Karpas-422 (cell line): ENCODE measurements around the gene LILRB1. TPM values are rescaled to one million over a fixed set of nuclear protein-coding genes. Genes with fewer than 3 reads are reported as not detected.

Experiments
- DNase-seq: peaks from one replicate; pipeline ENCODE4 v3.0.0-alpha.2; 2015
- H2AFZ ChIP-seq: fragments of 200-600 bp; sonication (generic); 2 replicates; pipeline ENCODE4 v1.6.1; 2014; ENCODE audit warnings: antibody characterized with exemption, low read length, mixed read lengths
- H3K27ac ChIP-seq: fragments of 200-600 bp; sonication (generic); 2 replicates; pipeline ENCODE4 v1.5.1; 2014; ENCODE audit warnings: mild to moderate bottlenecking, low read length, moderate library complexity
- H3K27me3 ChIP-seq: fragments of 200-600 bp; sonication (generic); 2 replicates; pipeline ENCODE4 v1.6.1; 2014; ENCODE audit warnings: low read length, mixed read lengths
- H3K36me3 ChIP-seq: fragments of 200-600 bp; sonication (generic); 2 replicates; pipeline ENCODE4 v1.6.1; 2014; ENCODE audit warnings: low read length, mixed read lengths; ENCODE audit not compliant: insufficient read depth
- H3K4me1 ChIP-seq: fragments of 200-600 bp; sonication (generic); 2 replicates; pipeline ENCODE4 v1.6.1; 2014; ENCODE audit warnings: mild to moderate bottlenecking, low read length, mixed read lengths
- H3K4me2 ChIP-seq: fragments of 200-600 bp; sonication (generic); 2 replicates; pipeline ENCODE4 v1.6.1; 2014; ENCODE audit warnings: low read length, low read depth, mild to moderate bottlenecking; ENCODE audit not compliant: poor library complexity, severe bottlenecking
- H3K4me3 ChIP-seq: fragments of 200-600 bp; sonication (generic); 2 replicates; pipeline ENCODE4 v1.5.1; 2014; ENCODE audit warnings: mild to moderate bottlenecking, antibody characterized with exemption, low read length, mixed read lengths
- H3K79me2 ChIP-seq: fragments of 200-600 bp; sonication (generic); 2 replicates; pipeline ENCODE4 v1.6.1; 2014; ENCODE audit warnings: mild to moderate bottlenecking, low read length, mixed read lengths
- H3K9ac ChIP-seq: fragments of 200-600 bp; sonication (generic); 2 replicates; pipeline ENCODE4 v1.6.0; 2014; ENCODE audit warnings: low read length
- H3K9me2 ChIP-seq: fragments of 200-600 bp; sonication (generic), shearing (Covaris generic); replicated peaks from 2 replicates; pipeline ENCODE4 v1.6.0; 2014; ENCODE audit warnings: mild to moderate bottlenecking, low read length, moderate library complexity; ENCODE audit not compliant: insufficient read depth
- H3K9me3 ChIP-seq: fragments of 300-700, 200-600 bp; sonication (generic); 2 replicates; pipeline ENCODE4 v1.6.1; 2014; ENCODE audit warnings: low read length, mixed read lengths
- H4K20me1 ChIP-seq: fragments of 200-600 bp; sonication (generic); 2 replicates; pipeline ENCODE4 v1.6.1; 2014; ENCODE audit warnings: mild to moderate bottlenecking, antibody characterized with exemption, low read length, low read depth; ENCODE audit not compliant: insufficient read depth
- total RNA-seq: library from RNA; depleted of rRNA; stranded (reverse); fragments of >200 nt; shearing (Covaris generic); gene quantifications from 2 replicates; pipeline ENCODE4 v1.2.3, GENCODE V29; 2014; ENCODE audit warnings: low replicate concordance

LILRB1 gene
- total RNA-seq, 1 experiment from 2014 or later = 5.2 TPM

GRCh38 chr19:54606230-54606629 lies 24.1 kb upstream of the LILRB1 start:
- H3K4me1 ChIP-seq = peaks cover 8% of the 10 kb centered on the region
- H3K27ac ChIP-seq = no peak overlapping the region
- H4K20me1 ChIP-seq = no peaks in the 10 kb centered on the region
- no peak for DNase-seq
- no peaks in the 10 kb centered on the region for H3K79me2 ChIP-seq
- no peak overlapping the region for H3K4me2 ChIP-seq
- H3K27me3 ChIP-seq = peaks cover 3% of the 10 kb centered on the region; the same call in 1 of the 2 replicates
- H3K9me2 ChIP-seq = no peaks in the 10 kb centered on the region
- no peak overlapping the region for H2AFZ ChIP-seq
- H3K9ac ChIP-seq = no peak overlapping the region
- no peak overlapping the region for H3K4me3 ChIP-seq
- H3K9me3 ChIP-seq = peaks cover 7% of the 10 kb centered on the region; the same call in 1 of the 2 replicates
- no peaks in the 10 kb centered on the region for H3K36me3 ChIP-seq

- Histone ChIP-seq H3K9ac (no peak overlapping the region), H3K9me2 (no peaks in the 10 kb centered on the region), H3K4me1 (peaks cover 8% of the 10 kb centered on the region), H3K9me3 (peaks cover 7% of the 10 kb centered on the region; the same call in 1 of the 2 replicates), H3K36me3 (no peaks in the 10 kb centered on the region), H2AFZ (no peak overlapping the region), H3K4me2 (no peak overlapping the region), H3K79me2 (no peaks in the 10 kb centered on the region), H3K4me3 (no peak overlapping the region), H3K27ac (no peak overlapping the region), H3K27me3 (peaks cover 3% of the 10 kb centered on the region; the same call in 1 of the 2 replicates), H4K20me1 (no peaks in the 10 kb centered on the region)
- DNase-seq = no peak
Measured at GRCh38 chr19:54606891-54607784, 23.1 kb upstream of the LILRB1 start.

GRCh38 chr19:54607785-54608150 lies 22.5 kb upstream of the LILRB1 start:
- Histone ChIP-seq H3K79me2 (no peaks in the 10 kb centered on the region), H3K9me2 (no peaks in the 10 kb centered on the region), H3K27ac (no peak overlapping the region), H2AFZ (no peak overlapping the region), H3K4me2 (no peak overlapping the region), H3K27me3 (peaks cover 3% of the 10 kb centered on the region; the same call in 1 of the 2 replicates), H3K9me3 (peaks cover 7% of the 10 kb centered on the region; the same call in 1 of the 2 replicates), H3K36me3 (no peaks in the 10 kb centered on the region), H3K4me1 (peaks cover 8% of the 10 kb centered on the region), H3K9ac (no peak overlapping the region), H4K20me1 (no peaks in the 10 kb centered on the region), H3K4me3 (no peak overlapping the region)
- DNase-seq = no peak

- Histone ChIP-seq H3K79me2 (no peaks in the 10 kb centered on the region), H3K9ac (no peak overlapping the region), H4K20me1 (no peaks in the 10 kb centered on the region), H3K27ac (no peak overlapping the region), H3K4me1 (peaks cover 8% of the 10 kb centered on the region), H3K4me2 (no peak overlapping the region), H3K4me3 (no peak overlapping the region), H3K9me2 (no peaks in the 10 kb centered on the region), H2AFZ (no peak overlapping the region), H3K27me3 (peaks cover 3% of the 10 kb centered on the region; the same call in 1 of the 2 replicates), H3K36me3 (no peaks in the 10 kb centered on the region), H3K9me3 (peaks cover 7% of the 10 kb centered on the region; the same call in 1 of the 2 replicates)
- DNase-seq = no peak
Measured at GRCh38 chr19:54608205-54608604, 22.1 kb upstream of the LILRB1 start.

GRCh38 chr19:54608792-54609191 lies 21.5 kb upstream of the LILRB1 start:
- Histone ChIP-seq H3K9ac (no peak overlapping the region), H3K79me2 (no peaks in the 10 kb centered on the region), H3K9me2 (no peaks in the 10 kb centered on the region), H2AFZ (no peak overlapping the region), H3K4me2 (no peak overlapping the region), H3K27ac (no peak overlapping the region), H3K9me3 (peaks cover 7% of the 10 kb centered on the region; the same call in 1 of the 2 replicates), H4K20me1 (no peaks in the 10 kb centered on the region), H3K4me1 (peaks cover 8% of the 10 kb centered on the region), H3K4me3 (no peak overlapping the region), H3K27me3 (peaks cover 3% of the 10 kb centered on the region; the same call in 1 of the 2 replicates), H3K36me3 (no peaks in the 10 kb centered on the region)
- no peak for DNase-seq

- Histone ChIP-seq H3K27me3 (peaks cover 3% of the 10 kb centered on the region; the same call in 1 of the 2 replicates), H3K9me2 (no peaks in the 10 kb centered on the region), H3K9me3 (peaks cover 7% of the 10 kb centered on the region; the same call in 1 of the 2 replicates), H3K27ac (no peak overlapping the region), H3K4me3 (no peak overlapping the region), H4K20me1 (no peaks in the 10 kb centered on the region), H3K36me3 (no peaks in the 10 kb centered on the region), H3K4me2 (no peak overlapping the region), H3K9ac (no peak overlapping the region), H3K4me1 (peaks cover 8% of the 10 kb centered on the region), H2AFZ (no peak overlapping the region), H3K79me2 (no peaks in the 10 kb centered on the region)
- no peak for DNase-seq
Measured at GRCh38 chr19:54609356-54609791, 20.9 kb upstream of the LILRB1 start.

- Histone ChIP-seq H3K4me1 (peaks cover 11% of the 10 kb centered on the region), H3K36me3 (no peaks in the 10 kb centered on the region), H3K79me2 (no peaks in the 10 kb centered on the region), H3K27ac (no peak overlapping the region), H3K9me2 (no peaks in the 10 kb centered on the region), H3K4me2 (no peak overlapping the region), H3K9me3 (no peaks in the 10 kb centered on the region), H3K9ac (no peak overlapping the region), H3K4me3 (no peak overlapping the region), H2AFZ (no peak overlapping the region), H4K20me1 (no peaks in the 10 kb centered on the region), H3K27me3 (no peaks in the 10 kb centered on the region)
- DNase-seq = no peak
Measured at GRCh38 chr19:54612428-54612827, 17.9 kb upstream of the LILRB1 start.

- no peaks in the 10 kb centered on the region for H3K36me3 ChIP-seq
- no peak overlapping the region for H3K27ac ChIP-seq
- no peak overlapping the region for H2AFZ ChIP-seq
- no peak overlapping the region for H3K9ac ChIP-seq
- H3K4me2 ChIP-seq = no peak overlapping the region
- H3K4me1 ChIP-seq = peaks cover 11% of the 10 kb centered on the region
- no peaks in the 10 kb centered on the region for H3K9me2 ChIP-seq
- DNase-seq = no peak
- no peaks in the 10 kb centered on the region for H3K9me3 ChIP-seq
- H3K27me3 ChIP-seq = peaks cover 3% of the 10 kb centered on the region; the same call in 1 of the 2 replicates
- H3K4me3 ChIP-seq = no peak overlapping the region
- no peaks in the 10 kb centered on the region for H3K79me2 ChIP-seq
- H4K20me1 ChIP-seq = no peaks in the 10 kb centered on the region
Measured at GRCh38 chr19:54614726-54615125, 15.6 kb upstream of the LILRB1 start.
